Memory B cell (primary cell): ENCODE data around the gene ALG1.

Experiments used
- ATAC-seq: fragments of 150-1000 bp; cut with Tn5 transposase; 2 replicates; pipeline ENCODE4 v1.10.0; 2021; ENCODE audit warnings: low read depth, mild to moderate bottlenecking, moderate library complexity
- DNase-seq, 2 donors: peaks; one replicate each; pipeline ENCODE4 v3.0.0; 2022; ENCODE audit warnings: low spot score in 2 of 2
- H3K27ac Mint-ChIP-seq: one replicate; pipeline ENCODE4 v1.8.0; 2022; ENCODE audit warnings: mild to moderate bottlenecking, moderate library complexity, mixed read lengths
- H3K27me3 Mint-ChIP-seq: one replicate; pipeline ENCODE4 v1.8.0; 2022; ENCODE audit warnings: mixed read lengths
- H3K36me3 Mint-ChIP-seq: one replicate; pipeline ENCODE4 v1.8.0; 2022; ENCODE audit warnings: mild to moderate bottlenecking, mixed read lengths
- H3K4me1 Mint-ChIP-seq: one replicate; pipeline ENCODE4 v1.8.0; 2022; ENCODE audit warnings: mixed read lengths
- H3K4me3 Mint-ChIP-seq: one replicate; pipeline ENCODE4 v1.8.0; 2022; ENCODE audit warnings: mild to moderate bottlenecking, moderate library complexity, mixed read lengths
- H3K9me3 Mint-ChIP-seq: one replicate; pipeline ENCODE4 v1.8.0; 2022; ENCODE audit warnings: mixed read lengths

ALG1 gene

GRCh38 chr16:5060073-5060641 lies 11.5 kb upstream of the ALG1 start:
- ATAC-seq: no peak
- H3K27ac Mint-ChIP-seq: no peak overlapping the region
- H3K9me3 Mint-ChIP-seq: no peaks in the 10 kb centered on the region
- peaks cover 21% of the 10 kb centered on the region for H3K27me3 Mint-ChIP-seq
- H3K36me3 Mint-ChIP-seq: no peaks in the 10 kb centered on the region
- H3K4me1 Mint-ChIP-seq: no peaks in the 10 kb centered on the region
- DNase-seq: no peak
- no peak overlapping the region for H3K4me3 Mint-ChIP-seq

GRCh38 chr16:5062051-5062450 lies 9.6 kb upstream of the ALG1 start:
- Mint-ChIP-seq H3K36me3 (no peaks in the 10 kb centered on the region), H3K4me3 (no peak overlapping the region), H3K4me1 (peaks cover under 1% of the 10 kb centered on the region), H3K27me3 (peaks cover 19% of the 10 kb centered on the region), H3K27ac (no peak overlapping the region), H3K9me3 (no peaks in the 10 kb centered on the region)
- DNase-seq: no peak
- ATAC-seq: peak; percentile 63

- ATAC-seq (no peak), DNase-seq (no peak)
- no peak overlapping the region for H3K27ac Mint-ChIP-seq
- peaks cover 3% of the 10 kb centered on the region for H3K4me1 Mint-ChIP-seq
- H3K27me3 Mint-ChIP-seq: peaks cover 17% of the 10 kb centered on the region
- no peaks in the 10 kb centered on the region for H3K36me3 Mint-ChIP-seq
- H3K4me3 Mint-ChIP-seq: no peak overlapping the region
- H3K9me3 Mint-ChIP-seq: no peaks in the 10 kb centered on the region
These were observed 8.6 kb upstream of the ALG1 start for GRCh38 chr16:5062790-5063765.

DNA sequence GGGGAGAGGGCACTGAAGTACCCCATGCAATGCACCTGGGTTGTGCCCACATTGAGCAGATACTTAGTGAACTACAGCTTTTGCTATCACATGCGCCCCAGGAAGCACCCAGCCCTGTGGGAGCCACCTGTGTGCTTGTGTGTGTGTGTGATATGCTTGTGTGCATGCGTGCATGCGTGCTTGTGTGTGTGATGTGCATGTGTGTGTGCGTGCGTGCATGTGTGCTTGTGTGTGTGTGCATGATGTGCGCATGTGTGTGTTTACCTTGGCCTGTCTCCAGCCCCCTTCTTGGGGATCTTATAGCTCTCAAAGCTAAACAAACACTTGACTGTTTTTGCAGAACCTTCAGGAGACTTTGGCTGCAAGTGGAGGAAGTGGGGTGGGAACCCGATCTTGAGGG lies 6.7 kb upstream of the ALG1 start:
- H3K4me1 Mint-ChIP-seq: peaks cover 3% of the 10 kb centered on the region
- no peak overlapping the region for H3K27ac Mint-ChIP-seq
- H3K27me3 Mint-ChIP-seq: peaks cover 13% of the 10 kb centered on the region
- no peaks in the 10 kb centered on the region for H3K9me3 Mint-ChIP-seq
- no peak for ATAC-seq
- no peak for DNase-seq
- H3K36me3 Mint-ChIP-seq: no peaks in the 10 kb centered on the region
- no peak overlapping the region for H3K4me3 Mint-ChIP-seq

- H3K4me3 Mint-ChIP-seq: no peak overlapping the region
- ATAC-seq (no peak), DNase-seq (no peak)
- H3K27ac Mint-ChIP-seq: no peak overlapping the region
- H3K9me3 Mint-ChIP-seq: no peaks in the 10 kb centered on the region
- H3K36me3 Mint-ChIP-seq: no peaks in the 10 kb centered on the region
- H3K27me3 Mint-ChIP-seq: peaks cover 11% of the 10 kb centered on the region
- peaks cover 3% of the 10 kb centered on the region for H3K4me1 Mint-ChIP-seq
These were observed 6.3 kb upstream of the ALG1 start for GRCh38 chr16:5065326-5065725.

DNA sequence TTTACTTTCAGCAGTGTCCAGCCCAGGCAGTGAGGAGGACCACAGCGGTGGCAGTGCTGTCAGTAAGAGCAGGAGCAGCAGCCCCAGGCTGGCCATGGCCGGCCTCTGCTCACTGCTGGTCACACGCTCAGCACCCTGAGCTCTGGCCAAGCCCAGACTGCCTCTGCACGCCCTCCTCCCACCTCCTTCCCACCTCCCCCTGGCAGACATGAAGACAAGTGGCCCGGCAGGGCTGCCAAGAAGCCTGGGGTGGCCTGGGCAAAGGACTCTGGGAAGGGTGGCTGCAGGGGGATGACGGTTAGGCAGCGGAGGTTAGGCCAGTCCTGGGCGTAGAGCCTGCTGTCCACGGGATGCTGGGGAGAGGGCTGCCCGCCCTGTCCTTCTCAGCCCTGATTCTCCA lies 5.8 kb upstream of the ALG1 start, which contains the start of gene C16orf89:
Gene C16orf89, minus strand, starts transcription at position 144 of the 400 bp plus-strand sequence. Its CDS starts 48 bp downstream, at position 96.
- no peaks in the 10 kb centered on the region for H3K9me3 Mint-ChIP-seq
- no peak within 1 kb of the TSS for H3K27ac Mint-ChIP-seq
- no peak for DNase-seq
- H3K4me3 Mint-ChIP-seq: no peak within 1 kb of the TSS
- H3K4me1 Mint-ChIP-seq: peaks cover 3% of the 10 kb centered on the region
- no peaks in the 10 kb centered on the region for H3K36me3 Mint-ChIP-seq
- no peak for ATAC-seq
- H3K27me3 Mint-ChIP-seq: peaks cover 11% of the 10 kb centered on the region

- Mint-ChIP-seq H3K9me3 (no peaks in the 10 kb centered on the region), H3K4me3 (no peak overlapping the region), H3K27me3 (peaks cover 9% of the 10 kb centered on the region), H3K27ac (no peak overlapping the region), H3K4me1 (peaks cover 8% of the 10 kb centered on the region), H3K36me3 (no peaks in the 10 kb centered on the region)
- no peak for ATAC-seq
- DNase-seq: no peak
These were observed 5.1 kb upstream of the ALG1 start for GRCh38 chr16:5066511-5066910.

DNA sequence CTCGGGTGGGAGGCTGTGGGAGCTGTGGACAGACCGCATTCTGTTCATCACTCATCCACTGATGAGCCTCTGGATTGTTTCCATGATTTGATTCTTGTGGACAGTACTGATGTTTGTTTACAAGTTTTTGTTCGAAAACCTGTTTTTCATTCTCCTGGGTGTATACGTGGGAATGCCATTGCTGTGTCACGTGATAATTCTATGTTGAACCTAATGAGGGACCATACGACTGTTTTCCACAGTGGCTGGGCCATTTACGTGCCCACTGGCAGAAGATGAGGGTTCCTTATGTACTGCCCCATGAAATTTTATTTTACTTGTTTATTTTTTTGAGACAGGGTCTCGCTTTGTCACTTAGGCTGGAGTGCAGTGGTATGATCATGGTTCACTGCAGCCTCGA lies 2.6 kb upstream of the ALG1 start:
- DNase-seq (no peak), ATAC-seq (no peak)
- Mint-ChIP-seq H3K9me3 (no peaks in the 10 kb centered on the region), H3K4me1 (peaks cover 28% of the 10 kb centered on the region), H3K36me3 (no peaks in the 10 kb centered on the region), H3K27me3 (no peaks in the 10 kb centered on the region), H3K27ac (no peak overlapping the region), H3K4me3 (no peak overlapping the region)

GRCh38 chr16:5069854-5070253 lies 1.8 kb upstream of the ALG1 start:
- Mint-ChIP-seq H3K9me3 (no peaks in the 10 kb centered on the region), H3K4me1 (peaks cover 28% of the 10 kb centered on the region), H3K27me3 (no peaks in the 10 kb centered on the region), H3K4me3 (no peak overlapping the region), H3K27ac (no peak overlapping the region), H3K36me3 (no peaks in the 10 kb centered on the region)
- ATAC-seq (no peak), DNase-seq (no peak)

GRCh38 chr16:5070431-5071186 lies 1.0 kb upstream of the ALG1 start:
- ATAC-seq (no peak), DNase-seq (no peak)
- Mint-ChIP-seq H3K4me1 (peaks cover 29% of the 10 kb centered on the region), H3K27me3 (no peaks in the 10 kb centered on the region), H3K27ac (peak overlapping the region; percentile 96), H3K9me3 (no peaks in the 10 kb centered on the region), H3K36me3 (peaks cover 4% of the 10 kb centered on the region), H3K4me3 (peak overlapping the region; percentile 98)

GRCh38 chr16:5071341-5071680 lies 332 bp upstream of the ALG1 start:
- ATAC-seq (no peak), DNase-seq (no peak)
- H3K27ac Mint-ChIP-seq: peak overlapping the region; percentile 96
- peaks cover 32% of the 10 kb centered on the region for H3K4me1 Mint-ChIP-seq
- no peaks in the 10 kb centered on the region for H3K27me3 Mint-ChIP-seq
- peaks cover 8% of the 10 kb centered on the region for H3K36me3 Mint-ChIP-seq
- peak overlapping the region; percentile 98 for H3K4me3 Mint-ChIP-seq
- no peaks in the 10 kb centered on the region for H3K9me3 Mint-ChIP-seq

- ATAC-seq: no peak
- Mint-ChIP-seq H3K9me3 (no peaks in the 10 kb centered on the region), H3K27me3 (no peaks in the 10 kb centered on the region), H3K4me3 (peak overlapping the region; percentile 98), H3K36me3 (peaks cover 8% of the 10 kb centered on the region), H3K27ac (peak overlapping the region; percentile 96), H3K4me1 (peaks cover 29% of the 10 kb centered on the region)
- DNase-seq: no peak
These were observed 963 bp downstream of the ALG1 start for GRCh38 chr16:5072334-5073278.

GRCh38 chr16:5073279-5073629 lies 1.6 kb downstream of the ALG1 start:
- Mint-ChIP-seq H3K36me3 (peaks cover 8% of the 10 kb centered on the region), H3K9me3 (no peaks in the 10 kb centered on the region), H3K27ac (peak overlapping the region; percentile 96), H3K27me3 (no peaks in the 10 kb centered on the region), H3K4me3 (peak overlapping the region; percentile 98), H3K4me1 (peaks cover 29% of the 10 kb centered on the region)
- ATAC-seq: no peak
- DNase-seq: no peak
